Stomach smooth muscle (tissue), 2 donors: ENCODE measurements around the gene PPP1R13L.

ENCODE experiments used
- H3K27ac ChIP-seq: one replicate; pipeline ENCODE4 v1.7.0; 2013; ENCODE audit warnings: mild to moderate bottlenecking, low read length, inconsistent platforms
- H3K27me3 ChIP-seq, 2 donors: one replicate each; pipeline ENCODE4 v1.7.0; 2013; ENCODE audit warnings: low read length in 2 of 2; ENCODE audit not compliant: insufficient read depth in 2 of 2, control insufficient read depth in 1 of 2
- H3K36me3 ChIP-seq, 2 donors: one replicate each; pipeline ENCODE4 v1.7.0; 2013; ENCODE audit warnings: low read length in 2 of 2; ENCODE audit not compliant: control insufficient read depth in 2 of 2, insufficient read depth in 2 of 2
- H3K4me1 ChIP-seq: one replicate; pipeline ENCODE4 v1.7.0; 2013; ENCODE audit warnings: low read length; ENCODE audit not compliant: control insufficient read depth, insufficient read depth
- H3K4me3 ChIP-seq, 2 donors: one replicate each; pipeline ENCODE4 v1.7.0; 2013; ENCODE audit warnings: low read length in 2 of 2
- H3K9ac ChIP-seq, 2 donors: one replicate each; pipeline ENCODE4 v1.7.0; 2013; ENCODE audit warnings: low read length in 2 of 2, mild to moderate bottlenecking in 1 of 2
- H3K9me3 ChIP-seq, 2 donors: one replicate each; pipeline ENCODE4 v1.7.0; 2013; ENCODE audit warnings: low read length in 2 of 2; ENCODE audit not compliant: control insufficient read depth in 2 of 2
- donor health status: healthy.
- donor health status: Pancreatic carcinoma.

Gene PPP1R13L

DNA sequence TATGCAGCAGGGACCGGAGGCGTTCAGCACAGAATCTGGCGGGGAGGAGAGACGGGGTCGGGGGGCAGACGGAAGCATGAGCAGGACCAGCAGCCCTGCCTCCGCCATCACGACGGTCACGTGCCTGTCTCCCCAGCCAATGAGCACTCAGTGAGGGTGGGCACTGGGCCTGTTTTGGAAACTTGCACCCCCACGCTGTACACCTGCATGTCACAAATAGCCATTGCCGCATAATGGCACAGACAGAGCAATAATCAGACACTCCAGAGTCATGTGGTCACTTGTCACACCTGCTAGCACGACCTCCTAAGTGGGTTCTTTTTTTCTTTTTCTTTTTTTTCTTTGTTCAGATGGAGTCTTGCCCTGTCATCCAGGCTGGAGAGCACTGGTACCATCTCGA lies 43.3 kb downstream of the PPP1R13L start:
- H3K4me1 ChIP-seq: no peaks in the 10 kb centered on the region
- no peaks in the 10 kb centered on the region for H3K9me3 ChIP-seq
- H3K27ac ChIP-seq: no peak overlapping the region
- H3K27me3 ChIP-seq: no peaks in the 10 kb centered on the region
- H3K36me3 ChIP-seq: peaks cover 7% of the 10 kb centered on the region in 2 donors
- no peak overlapping the region for H3K4me3 ChIP-seq
- no peak overlapping the region for H3K9ac ChIP-seq

DNA sequence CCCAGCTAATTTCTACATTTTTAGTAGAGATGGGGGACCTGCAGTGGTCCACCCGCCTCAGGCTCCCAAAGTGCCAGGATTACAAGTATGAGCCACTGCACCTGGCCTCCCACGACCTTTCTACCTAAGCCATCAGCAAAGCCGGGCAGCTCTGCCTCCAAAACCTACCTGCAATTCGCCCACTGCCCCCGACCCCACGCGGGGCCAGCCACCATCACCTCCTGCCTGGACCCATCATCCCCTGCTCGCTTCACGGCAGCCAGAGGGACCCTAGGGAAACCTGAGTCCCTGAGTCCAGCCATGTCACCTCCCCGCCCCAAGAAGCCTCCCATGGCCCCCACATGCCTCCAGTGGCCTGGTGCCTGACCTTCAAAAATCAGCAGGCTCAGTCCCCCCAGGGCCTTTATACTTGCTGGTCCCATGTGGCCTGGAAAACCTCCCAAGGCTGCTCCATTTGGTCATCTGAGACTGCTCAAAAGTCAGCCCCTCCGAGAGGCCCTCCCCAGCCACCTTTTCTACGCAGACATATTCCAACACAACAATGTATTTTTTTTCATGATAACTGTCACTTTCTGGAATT lies 46.6 kb downstream of the PPP1R13L start:
- H3K27me3 ChIP-seq: no peaks in the 10 kb centered on the region
- peaks cover 7 to 16% of the 10 kb centered on the region in 2 donors for H3K36me3 ChIP-seq
- no peak overlapping the region for H3K27ac ChIP-seq
- no peak overlapping the region for H3K9ac ChIP-seq
- no peaks in the 10 kb centered on the region for H3K9me3 ChIP-seq
- no peaks in the 10 kb centered on the region for H3K4me1 ChIP-seq
- no peak overlapping the region for H3K4me3 ChIP-seq

DNA sequence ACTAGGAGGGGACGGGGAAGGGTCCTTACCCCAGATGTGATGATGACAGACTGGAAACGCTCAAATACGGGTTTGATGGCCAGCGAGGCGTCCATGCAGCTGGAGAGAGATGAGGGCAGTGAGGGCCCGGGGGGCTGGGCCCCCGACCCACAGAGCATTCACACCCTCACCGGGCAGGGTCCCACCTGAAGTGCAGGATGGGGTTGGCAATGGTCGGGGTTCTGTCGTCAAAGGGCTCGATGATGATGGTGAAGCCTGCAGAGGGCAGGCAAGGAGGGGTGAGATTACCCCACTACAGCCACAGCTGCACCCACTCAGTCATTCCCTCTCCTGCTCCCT lies 47.5 kb downstream of the PPP1R13L start:
- Histone ChIP-seq H3K27ac (no peak overlapping the region), H3K9me3 (no peaks in the 10 kb centered on the region), H3K27me3 (no peaks in the 10 kb centered on the region), H3K36me3 (peaks cover 7 to 22% of the 10 kb centered on the region in 2 donors), H3K9ac (no peak overlapping the region), H3K4me1 (no peaks in the 10 kb centered on the region), H3K4me3 (no peak overlapping the region)

DNA sequence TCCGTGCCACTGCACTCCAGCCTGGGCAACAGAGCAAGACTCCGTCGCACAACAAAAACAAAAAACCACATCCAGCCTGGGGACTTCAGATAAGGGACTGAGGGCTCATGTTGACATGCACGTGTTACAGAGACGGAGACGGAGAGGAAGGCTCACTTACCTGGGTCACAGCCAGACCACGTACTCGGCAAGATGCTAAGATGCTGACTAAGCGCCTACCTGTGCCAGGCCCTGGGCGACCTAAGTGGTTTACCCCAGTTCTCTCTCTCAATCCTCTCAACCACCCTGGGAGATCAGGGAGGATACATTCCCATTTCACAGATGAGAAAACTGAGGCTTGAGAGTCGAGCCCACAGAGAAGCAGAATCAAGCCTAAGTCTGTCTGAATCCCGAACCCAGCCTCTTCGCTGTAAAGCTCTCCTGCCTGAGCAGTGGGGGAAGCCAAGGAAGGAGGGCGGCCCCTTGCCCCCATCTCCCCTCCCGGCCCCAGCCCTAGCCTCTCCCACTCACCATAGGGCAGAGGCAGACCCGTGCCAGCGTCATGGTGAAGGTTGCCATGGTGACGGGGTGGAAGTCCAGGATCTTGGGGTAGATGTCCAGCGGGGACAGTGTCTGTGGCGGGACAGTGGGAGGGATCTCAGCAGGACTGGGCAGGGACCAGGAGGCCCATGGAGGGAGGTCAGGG lies 48.0 kb downstream of the PPP1R13L start:
- Histone ChIP-seq H3K27ac (no peak overlapping the region), H3K4me1 (no peaks in the 10 kb centered on the region), H3K9me3 (no peaks in the 10 kb centered on the region), H3K27me3 (no peaks in the 10 kb centered on the region), H3K9ac (no peak overlapping the region), H3K4me3 (no peak overlapping the region), H3K36me3 (peaks cover 4 to 26% of the 10 kb centered on the region in 2 donors)

DNA sequence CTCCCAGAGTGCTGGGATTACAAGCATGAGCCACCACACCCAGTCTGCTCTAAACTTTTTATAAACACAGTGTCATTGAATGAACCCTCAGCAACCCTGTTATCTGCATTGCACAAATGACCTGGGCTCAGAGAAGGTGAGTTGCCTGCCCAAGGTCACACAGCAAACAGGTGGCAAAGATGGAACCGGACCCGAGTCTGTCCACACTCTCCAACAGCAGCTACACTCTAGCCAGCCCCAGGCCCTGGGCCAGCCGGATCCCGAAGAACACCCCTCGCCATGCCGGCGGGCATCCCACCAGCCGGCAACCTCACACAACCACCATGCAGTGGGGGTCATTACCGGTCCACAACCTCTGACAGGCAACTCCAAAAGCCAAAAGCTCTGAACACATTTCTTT lies 49.0 kb downstream of the PPP1R13L start:
- Histone ChIP-seq H3K4me1 (no peaks in the 10 kb centered on the region), H3K36me3 (peaks cover 4 to 21% of the 10 kb centered on the region in 2 donors), H3K9me3 (no peaks in the 10 kb centered on the region), H3K4me3 (no peak overlapping the region), H3K9ac (no peak overlapping the region), H3K27ac (no peak overlapping the region), H3K27me3 (no peaks in the 10 kb centered on the region)

DNA sequence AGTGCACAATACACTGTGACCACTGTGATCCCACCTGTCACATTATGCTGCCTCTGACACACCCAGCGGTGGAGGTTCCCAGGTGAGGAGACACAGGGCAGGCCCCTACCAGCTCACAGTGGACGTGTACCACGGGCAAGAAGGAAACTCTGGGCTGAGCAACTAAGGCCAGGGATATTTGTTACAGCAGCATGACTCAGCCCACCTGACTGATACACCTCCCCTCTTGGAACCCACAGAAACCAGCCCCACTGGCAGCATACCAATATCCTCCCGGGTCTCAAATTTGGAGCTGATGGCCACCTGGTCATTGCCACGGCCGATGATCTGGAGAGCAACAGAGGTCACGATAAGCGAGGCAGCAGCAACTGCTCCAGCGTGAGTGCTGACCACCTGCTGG lies 49.5 kb downstream of the PPP1R13L start:
- no peak overlapping the region for H3K27ac ChIP-seq
- peaks cover 4 to 23% of the 10 kb centered on the region in 2 donors for H3K36me3 ChIP-seq
- no peak overlapping the region for H3K9ac ChIP-seq

DNA sequence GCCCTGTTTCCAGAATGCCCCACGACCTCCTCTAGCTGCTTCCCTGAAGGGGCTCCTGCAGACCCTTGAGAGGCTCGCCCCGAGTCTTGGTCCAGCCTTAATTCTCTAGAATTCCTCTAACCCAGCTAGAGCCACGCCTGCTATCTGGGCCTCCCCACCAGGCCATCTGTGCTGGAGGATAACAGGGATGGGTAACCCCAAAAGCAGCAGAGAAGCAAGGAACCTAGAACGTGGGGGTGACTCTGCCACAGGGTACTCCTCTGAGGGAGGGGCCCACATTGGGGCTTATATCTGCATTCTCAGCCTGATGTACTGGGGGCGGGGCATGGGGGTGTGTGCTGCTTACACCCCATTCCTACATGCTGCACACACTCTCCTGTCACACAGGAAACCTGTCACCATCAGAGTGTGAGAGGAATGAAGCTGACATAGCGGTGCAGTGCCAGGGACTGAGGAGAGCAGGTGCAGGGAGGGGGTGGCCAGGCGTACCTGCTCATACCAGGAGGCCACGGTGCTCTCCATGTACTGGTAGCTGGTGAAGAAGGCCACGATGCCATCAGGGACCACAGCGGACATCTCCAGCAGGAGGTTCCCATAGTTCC lies 50.5 kb downstream of the PPP1R13L start:
- H3K4me1 ChIP-seq: no peaks in the 10 kb centered on the region
- no peak overlapping the region for H3K9ac ChIP-seq
- H3K27ac ChIP-seq: no peak overlapping the region
- peaks cover 4 to 23% of the 10 kb centered on the region in 2 donors for H3K36me3 ChIP-seq
- H3K9me3 ChIP-seq: no peaks in the 10 kb centered on the region
- no peak overlapping the region for H3K4me3 ChIP-seq
- no peaks in the 10 kb centered on the region for H3K27me3 ChIP-seq

More for the DNA sequence above, 49.5 kb downstream of the PPP1R13L start:
- H3K9me3 ChIP-seq: no peaks in the 10 kb centered on the region
- no peak overlapping the region for H3K4me3 ChIP-seq
- H3K4me1 ChIP-seq: no peaks in the 10 kb centered on the region
- no peaks in the 10 kb centered on the region for H3K27me3 ChIP-seq

GRCh38 chr19:45352914-45353796 lies 51.7 kb downstream of the PPP1R13L start:
- no peaks in the 10 kb centered on the region for H3K27me3 ChIP-seq
- peaks cover 4 to 23% of the 10 kb centered on the region in 2 donors for H3K36me3 ChIP-seq
- H3K4me3 ChIP-seq: no peak overlapping the region
- no peak overlapping the region for H3K9ac ChIP-seq
- H3K4me1 ChIP-seq: no peaks in the 10 kb centered on the region
- H3K27ac ChIP-seq: no peak overlapping the region
- no peaks in the 10 kb centered on the region for H3K9me3 ChIP-seq

GRCh38 chr19:45352471-45352870 lies 52.4 kb downstream of the PPP1R13L start:
- Histone ChIP-seq H3K4me1 (no peaks in the 10 kb centered on the region), H3K27me3 (peaks cover 4 to 5% of the 10 kb centered on the region in 2 donors), H3K4me3 (no peak overlapping the region), H3K9me3 (no peaks in the 10 kb centered on the region), H3K9ac (no peak overlapping the region), H3K36me3 (peaks cover 4 to 23% of the 10 kb centered on the region in 2 donors), H3K27ac (no peak overlapping the region)

GRCh38 chr19:45352062-45352461 lies 52.8 kb downstream of the PPP1R13L start:
- Histone ChIP-seq H3K9ac (no peak overlapping the region), H3K9me3 (no peaks in the 10 kb centered on the region), H3K27ac (no peak overlapping the region), H3K4me1 (no peaks in the 10 kb centered on the region), H3K36me3 (peaks cover 3 to 23% of the 10 kb centered on the region in 2 donors), H3K4me3 (no peak overlapping the region), H3K27me3 (peaks cover 5 to 7% of the 10 kb centered on the region in 2 donors)
